H1 (cell line): ENCODE data around the gene BZW2. TPM values are rescaled to one million over a fixed set of nuclear protein-coding genes. Genes with fewer than 3 reads are reported as not detected.

Source experiments
- CTCF ChIA-PET: fragments of 300-600 bp; sonication (Branson Sonifier 250); formaldehyde crosslinking; loops from one replicate; lab custom pipeline; 2021; ENCODE audit not compliant: partially characterized antibody; lab: Charles Lee
- POLR2A ChIA-PET: fragments of 300-600 bp; sonication (Branson Sonifier 250); formaldehyde crosslinking; loops from one replicate; lab custom pipeline; 2021; ENCODE audit warnings: inconsistent platforms; ENCODE audit not compliant: partially characterized antibody; lab: Charles Lee
- DNase-seq, 2 experiments: peaks; one replicate each; pipeline versions ENCODE4 v3.0.0 to v3.0.0-alpha.2; 2010 to 2022; ENCODE audit warnings: low spot score in 2 of 2, low read depth in 1 of 2, mixed read lengths in 1 of 2
- FAIRE-seq: peaks from 2 replicates; lab custom pipeline; 2011; peaks lifted over from hg19 to GRCh38; lab: Jason Lieb, UNC
- H2AFZ ChIP-seq: 2 replicates; pipeline ENCODE4 v1.8.1; 2012; ENCODE audit warnings: low read length, inconsistent platforms
- H2AK5ac ChIP-seq: 2 replicates; pipeline ENCODE4 v1.6.1; 2013; ENCODE audit warnings: low read depth, low read length
- H2BK120ac ChIP-seq: replicated peaks from 2 replicates; pipeline ENCODE3; 2013; ENCODE audit warnings: low read depth, low read length, inconsistent platforms
- H2BK12ac ChIP-seq: 2 replicates; pipeline ENCODE4 v1.6.1; 2013; ENCODE audit warnings: low read depth, low read length
- H2BK15ac ChIP-seq: 2 replicates; pipeline ENCODE4 v1.6.1; 2013; ENCODE audit warnings: low read length
- H2BK20ac ChIP-seq: 2 replicates; pipeline ENCODE4 v1.6.1; 2013; ENCODE audit warnings: low read length
- H2BK5ac ChIP-seq: 2 replicates; pipeline ENCODE4 v1.6.1; 2013; ENCODE audit warnings: low read depth, low read length
- H3K14ac ChIP-seq: 2 replicates; pipeline ENCODE4 v1.6.1; 2013; ENCODE audit warnings: inconsistent platforms; ENCODE audit not compliant: insufficient read length
- H3K18ac ChIP-seq: 2 replicates; pipeline ENCODE4 v1.6.1; 2013; ENCODE audit warnings: low read length; ENCODE audit errors: extremely low read depth
- H3K23ac ChIP-seq: 2 replicates; pipeline ENCODE4 v1.6.1; 2013; ENCODE audit warnings: inconsistent platforms; ENCODE audit not compliant: insufficient read length
- H3K23me2 ChIP-seq: 2 replicates; pipeline ENCODE4 v1.6.1; 2013; ENCODE audit warnings: low read depth, low read length
- H3K27ac ChIP-seq: 2 replicates; pipeline ENCODE4 v1.6.1; 2011; ENCODE audit warnings: low read depth, low read length, inconsistent platforms
- H3K27me3 ChIP-seq, 4 experiments: replicated peaks in 1 of 4; 1 replicate in 1 of 4; 2 replicates in 3 of 4; pipeline versions ENCODE4 v1.6.1 to v1.8.1; 2011 to 2013; ENCODE audit warnings: low read length in 3 of 4, mild to moderate bottlenecking in 3 of 4, inconsistent platforms in 2 of 4, mixed read lengths in 2 of 4, moderate library complexity in 1 of 4; ENCODE audit not compliant: control insufficient read depth in 3 of 4, insufficient read depth in 3 of 4; ENCODE audit errors: extremely low read depth in 1 of 4
- H3K36me3 ChIP-seq, 4 experiments: 2 replicates each; pipeline versions ENCODE4 v1.6.1 to v1.8.1; 2011 to 2013; ENCODE audit warnings: mild to moderate bottlenecking in 4 of 4, low read length in 3 of 4, moderate library complexity in 2 of 4, control low read depth in 1 of 4, inconsistent platforms in 1 of 4; ENCODE audit not compliant: insufficient read depth in 4 of 4, control insufficient read depth in 2 of 4
- H3K4ac ChIP-seq: replicated peaks from 2 replicates; pipeline ENCODE3; 2013; ENCODE audit warnings: low read length, low read depth, mixed read lengths, inconsistent platforms; ENCODE audit not compliant: insufficient read length
- H3K4me1 ChIP-seq, 4 experiments: replicated peaks in 1 of 4; 1 replicate in 1 of 4; 2 replicates in 3 of 4; pipeline versions ENCODE4 v1.6.1 to v1.8.1; 2011 to 2013; ENCODE audit warnings: low read length in 3 of 4, inconsistent platforms in 2 of 4, mixed read lengths in 1 of 4; ENCODE audit not compliant: insufficient read depth in 4 of 4, control insufficient read depth in 3 of 4
- H3K4me2 ChIP-seq, 2 experiments: 2 replicates each; pipeline versions ENCODE4 v1.6.1 to v1.8.1; 2011 to 2013; ENCODE audit warnings: low read depth in 2 of 2, low read length in 2 of 2, control low read depth in 1 of 2, inconsistent platforms in 1 of 2, mild to moderate bottlenecking in 1 of 2; ENCODE audit not compliant: insufficient read depth in 1 of 2
- H3K4me3 ChIP-seq, 4 experiments: fragments of 200-600, 300-600 bp in 1 of 4; sonication (generic), shearing (Covaris generic), sonication (Bioruptor Twin) in 1 of 4; 2 replicates each; pipeline versions ENCODE4 v1.5.1 to v1.8.1; 2011 to 2016; ENCODE audit warnings: low read length in 4 of 4, low read depth in 3 of 4, control low read depth in 2 of 4, inconsistent platforms in 2 of 4, mild to moderate bottlenecking in 2 of 4, mixed read lengths in 1 of 4, moderate library complexity in 1 of 4; ENCODE audit not compliant: insufficient read depth in 2 of 4; ENCODE audit errors: extremely low read depth in 1 of 4
- H3K56ac ChIP-seq: replicated peaks from 2 replicates; pipeline ENCODE3; 2013; ENCODE audit warnings: low read depth, mild to moderate bottlenecking, mixed read lengths, low read length, inconsistent platforms; ENCODE audit not compliant: insufficient read length
- H3K79me1 ChIP-seq: 2 replicates; pipeline ENCODE4 v1.6.1; 2013; ENCODE audit warnings: low read depth, low read length, control low read depth
- H3K79me2 ChIP-seq, 2 experiments: 2 replicates each; pipeline versions ENCODE4 v1.6.1 to v1.8.1; 2012 to 2013; ENCODE audit warnings: low read length in 2 of 2, mild to moderate bottlenecking in 2 of 2, inconsistent platforms in 1 of 2; ENCODE audit not compliant: insufficient read depth in 2 of 2, control insufficient read depth in 1 of 2
- H3K9ac ChIP-seq, 4 experiments: replicated peaks in 1 of 4; 1 replicate in 1 of 4; 2 replicates in 3 of 4; pipeline versions ENCODE4 v1.6.1 to v1.8.1; 2011 to 2013; ENCODE audit warnings: low read depth in 3 of 4, low read length in 3 of 4, control low read depth in 2 of 4, mild to moderate bottlenecking in 2 of 4, moderate library complexity in 2 of 4, inconsistent platforms in 1 of 4; ENCODE audit errors: extremely low read depth in 1 of 4
- H3K9me3 ChIP-seq, 2 experiments: 2 replicates each; pipeline versions ENCODE4 v1.6.1 to v1.8.1; 2012 to 2013; ENCODE audit warnings: mild to moderate bottlenecking in 2 of 2, moderate library complexity in 2 of 2, control low read depth in 1 of 2, inconsistent platforms in 1 of 2, low read depth in 1 of 2, low read length in 1 of 2, mixed read lengths in 1 of 2; ENCODE audit not compliant: insufficient read depth in 2 of 2
- H4K20me1 ChIP-seq, 2 experiments: replicated peaks in 1 of 2; 2 replicates each; pipeline versions ENCODE3 to v1.8.1; 2011 to 2013; ENCODE audit warnings: inconsistent platforms in 2 of 2, low read length in 2 of 2, mild to moderate bottlenecking in 1 of 2; ENCODE audit not compliant: insufficient read depth in 2 of 2, control insufficient read depth in 1 of 2
- H4K5ac ChIP-seq: 2 replicates; pipeline ENCODE4 v1.6.1; 2013; ENCODE audit warnings: low read length, low read depth, mixed read lengths, inconsistent platforms; ENCODE audit not compliant: insufficient read length
- H4K8ac ChIP-seq: 2 replicates; pipeline ENCODE4 v1.8.0; 2013; ENCODE audit warnings: mild to moderate bottlenecking, moderate library complexity, low read length, inconsistent platforms; ENCODE audit not compliant: insufficient read depth; ENCODE audit errors: extremely low read depth
- H4K91ac ChIP-seq: replicated peaks from 2 replicates; pipeline ENCODE3; 2013; ENCODE audit warnings: low read length, mixed read lengths, inconsistent platforms; ENCODE audit not compliant: insufficient read length
- CBX8 ChIP-seq: fragments of 300-800, 300-1000 bp; sonication (generic); IDR thresholded peaks from 2 replicates; pipeline ENCODE4 v1.7.1; 2016; ENCODE audit warnings: low read depth, low read length, borderline replicate concordance
- CHD2 ChIP-seq: IDR thresholded peaks from 2 replicates; pipeline ENCODE4 v1.6.1; 2012; ENCODE audit warnings: low read length, improper control_type of control experiment
- EGR1 ChIP-seq: IDR thresholded peaks from 2 replicates; pipeline ENCODE4 v1.6.1; 2011; ENCODE audit warnings: low read depth, low read length, borderline replicate concordance
- HDAC2 ChIP-seq, 2 experiments: fragments of 300-600 bp in 1 of 2; sonication (generic) in 1 of 2; IDR thresholded peaks; 2 replicates each; pipeline ENCODE4 v1.6.1; 2011 to 2012; ENCODE audit warnings: low read depth in 2 of 2, low read length in 2 of 2, mild to moderate bottlenecking in 2 of 2, moderate library complexity in 2 of 2, borderline replicate concordance in 1 of 2, inconsistent platforms in 1 of 2
- HDAC6 ChIP-seq: IDR thresholded peaks from one replicate; pipeline ENCODE4 v1.7.1; 2012; ENCODE audit warnings: low read depth, mild to moderate bottlenecking, inconsistent platforms, low read length, moderate library complexity
- JUN ChIP-seq: IDR thresholded peaks from 2 replicates; pipeline ENCODE4 v1.6.1; 2011; ENCODE audit warnings: low read depth, mild to moderate bottlenecking, improper control_type of control experiment, low read length
- KDM4A ChIP-seq: IDR thresholded peaks from one replicate; pipeline ENCODE4 v1.7.1; 2012; ENCODE audit warnings: low read depth, mild to moderate bottlenecking, moderate library complexity, low read length, inconsistent platforms; ENCODE audit not compliant: severe bottlenecking
- RFX5 ChIP-seq: IDR thresholded peaks from 2 replicates; pipeline ENCODE4 v1.6.1; 2011; ENCODE audit warnings: low read depth, low read length, improper control_type of control experiment, borderline replicate concordance
- SP1 ChIP-seq: IDR thresholded peaks from 2 replicates; pipeline ENCODE4 v1.6.1; 2011; ENCODE audit warnings: low read depth, low read length
- SP4 ChIP-seq: IDR thresholded peaks from 2 replicates; pipeline ENCODE4 v1.6.1; 2012; ENCODE audit warnings: low read length, inconsistent platforms
- SRF ChIP-seq: IDR thresholded peaks from 2 replicates; pipeline ENCODE4 v1.6.1; 2011; ENCODE audit warnings: mild to moderate bottlenecking, low read depth, low read length, moderate library complexity
- TAF1 ChIP-seq: IDR thresholded peaks from 2 replicates; pipeline ENCODE4 v1.6.1; 2011; ENCODE audit warnings: mild to moderate bottlenecking, low read depth, low read length
- TAF7 ChIP-seq: optimal IDR thresholded peaks from 2 replicates; pipeline ENCODE3; 2011; ENCODE audit warnings: low read depth, mild to moderate bottlenecking, inconsistent platforms, low read length, moderate library complexity, borderline replicate concordance
- TEAD4 ChIP-seq: IDR thresholded peaks from 2 replicates; pipeline ENCODE4 v1.6.1; 2012; ENCODE audit warnings: low read depth, low read length, inconsistent platforms, mixed read lengths
- YY1 ChIP-seq: IDR thresholded peaks from 2 replicates; pipeline ENCODE4 v1.6.1; 2011; ENCODE audit warnings: low read depth, mild to moderate bottlenecking, low read length
- WGBS, 2 experiments: shearing (Covaris generic) in 1 of 2; methylation state at CpG; one replicate each; pipeline versions ENCODE4 v1.1.6 to v1.1.7; 2013 to 2015; ENCODE audit warnings: low lambda C conversion rate in 2 of 2, mixed read lengths in 2 of 2, inconsistent platforms in 1 of 2, low coverage in 1 of 2, missing lambda C conversion rate in 1 of 2; ENCODE audit not compliant: insufficient replicate concordance in 2 of 2, insufficient coverage in 1 of 2, insufficient read length in 1 of 2; ENCODE audit errors: extremely low coverage in 1 of 2, missing lambda C conversion rate in 1 of 2; 5-methylcytosine and 5-hydroxymethylcytosine counted together
- polyA plus RNA-seq, 7 experiments: library from polyadenylated mRNA; depleted of rRNA in 3 of 7; stranded (reverse) in 5 of 7; unstranded in 2 of 7; fragments of >200 nt in 5 of 7; fragments of 200-250 nt in 2 of 7; gene quantifications; 1 replicate in 5 of 7; 2 replicates in 1 of 7; 4 replicates in 1 of 7; pipeline versions ENCODE4 v1.2.1 to v1.2.3, GENCODE V29; 2011 to 2013; ENCODE audit warnings: missing spikeins in 2 of 7, mixed read lengths in 2 of 7
- total RNA-seq: library from RNA; stranded (reverse); fragmentation: NEBNext Ultra II Directional; extraction: Animal tissue kit (Norgen Biotek cat#: 25700); gene quantifications from 2 replicates; pipeline ENCODE4 v1.2.1, GENCODE V29; 2021

Gene BZW2
- total and polyA plus RNA-seq, 2 of the 8 experiments (the other 6 are each of a cell fraction or from before 2014, with no cell fraction given) = 32.3 to 103 TPM

DNA sequence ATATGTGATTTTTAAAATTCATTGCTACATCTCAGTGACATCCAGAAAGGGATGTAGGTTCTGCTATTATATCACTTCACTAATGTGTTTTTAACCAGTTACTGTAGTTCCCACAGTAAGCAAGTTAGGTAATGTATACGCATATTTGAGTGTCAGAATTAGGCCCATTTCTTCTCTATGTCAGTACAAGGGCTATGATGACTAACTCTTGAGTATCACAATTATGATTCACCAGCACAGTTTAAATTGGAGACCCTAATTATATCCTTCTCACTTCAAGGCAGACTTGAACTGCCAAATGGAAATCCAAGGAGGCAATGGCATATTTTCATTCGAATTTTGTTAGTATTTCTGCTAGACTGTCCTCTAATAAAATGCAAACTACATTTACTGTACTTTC, 23.6 kb downstream of the BZW2 start:
- ChIA-PET POLR2A (interaction anchor here (0.9 to 1.0 kb wide), 2 partner anchors 24 to 41 kb away, joined by 3 read pairs; partner anchors contain the start of genes ANKMY2 and BZW2), CTCF (interaction anchor here (0.6 to 1.6 kb wide), 2 partner anchors 10 to 105 kb away, joined by 3 to 5 read pairs; no protein-coding TSS in a partner anchor)
- Histone ChIP-seq H3K27ac (no peak overlapping the region), H3K79me2 (peaks cover 0 to 58% of the 10 kb centered on the region in 2 experiments; a peak in 2 of 4 replicates), H3K23ac (no peak overlapping the region), H2BK5ac (no peak overlapping the region), H3K4me1 (peaks cover 0 to 13% (median 5%) of the 10 kb centered on the region in 4 experiments; a peak in 4 of 7 replicates), H2BK12ac (no peak overlapping the region), H2BK120ac (no peak overlapping the region), H2AFZ (no peak overlapping the region), H4K8ac (no peak overlapping the region), H3K79me1 (no peaks in the 10 kb centered on the region), H2AK5ac (no peak overlapping the region), H3K4me2 (no peak overlapping the region), H4K20me1 (no peaks in the 10 kb centered on the region), H3K56ac (no peak overlapping the region), H3K4me3 (no peak overlapping the region), H3K4ac (no peak overlapping the region), H3K9ac (no peak overlapping the region), H3K14ac (no peak overlapping the region), H3K36me3 (peaks cover 0 to 20% (median 1%) of the 10 kb centered on the region in 4 experiments; a peak in 5 of 8 replicates), H3K9me3 (no peaks in the 10 kb centered on the region), H4K91ac (no peak overlapping the region), H3K23me2 (no peaks in the 10 kb centered on the region), H4K5ac (no peak overlapping the region), H2BK20ac (no peak overlapping the region), H3K18ac (no peak overlapping the region), H3K27me3 (no peaks in the 10 kb centered on the region), H2BK15ac (no peak overlapping the region)
- DNase-seq (no peak), FAIRE-seq (no peak)
- 87% methylated on average over 2 of the region's 2 CpGs; no CpG with 5 or more reads in 1 of the 2 experiments for WGBS, 2 experiments
- TF ChIP-seq TAF1 (no peak), CBX8 (no peak), SRF (no peak), EGR1 (no peak), SP4 (no peak), CHD2 (no peak), HDAC2 (IDR thresholded peaks at IDR 0.05; ENCODE audit: borderline replicate concordance in 1 of 2, low read depth in 2 of 2, low read length in 2 of 2) (no peak), TAF7 (no peak), RFX5 (no peak), SP1 (no peak), YY1 (no peak), JUN (no peak), TEAD4 (no peak), HDAC6 (no peak), KDM4A (no peak)
